NOMO-1 treated with dmso at 0.1 percent for 144 hours (cell line): ENCODE data around the gene ACE.

Experiments used
- DNase-seq: peaks from one replicate; lab custom pipeline; 2025; ENCODE audit not compliant: unreplicated experiment; lab: John Stamatoyannopoulos, UW

The ACE gene

DNA sequence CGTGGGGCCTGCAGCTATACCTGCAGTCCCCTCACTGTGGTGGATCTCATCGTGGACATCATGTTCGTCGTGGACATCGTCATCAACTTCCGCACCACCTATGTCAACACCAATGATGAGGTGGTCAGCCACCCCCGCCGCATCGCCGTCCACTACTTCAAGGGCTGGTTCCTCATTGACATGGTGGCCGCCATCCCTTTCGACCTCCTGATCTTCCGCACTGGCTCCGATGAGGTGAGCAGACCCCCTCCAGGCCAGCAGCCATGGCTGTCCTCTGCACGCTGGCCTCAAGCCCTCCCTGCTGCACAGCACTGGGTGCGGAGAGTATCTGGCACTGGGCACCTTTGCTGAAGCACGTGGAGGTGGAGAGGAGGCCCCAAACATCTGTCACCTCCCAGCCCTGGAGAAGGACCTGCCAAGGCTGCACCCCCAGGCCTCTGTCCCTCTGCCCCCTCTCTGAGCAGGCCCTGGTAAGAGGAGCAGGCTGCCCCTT lies 57.3 kb downstream of the ACE start:
- DNase-seq: no peak

DNA sequence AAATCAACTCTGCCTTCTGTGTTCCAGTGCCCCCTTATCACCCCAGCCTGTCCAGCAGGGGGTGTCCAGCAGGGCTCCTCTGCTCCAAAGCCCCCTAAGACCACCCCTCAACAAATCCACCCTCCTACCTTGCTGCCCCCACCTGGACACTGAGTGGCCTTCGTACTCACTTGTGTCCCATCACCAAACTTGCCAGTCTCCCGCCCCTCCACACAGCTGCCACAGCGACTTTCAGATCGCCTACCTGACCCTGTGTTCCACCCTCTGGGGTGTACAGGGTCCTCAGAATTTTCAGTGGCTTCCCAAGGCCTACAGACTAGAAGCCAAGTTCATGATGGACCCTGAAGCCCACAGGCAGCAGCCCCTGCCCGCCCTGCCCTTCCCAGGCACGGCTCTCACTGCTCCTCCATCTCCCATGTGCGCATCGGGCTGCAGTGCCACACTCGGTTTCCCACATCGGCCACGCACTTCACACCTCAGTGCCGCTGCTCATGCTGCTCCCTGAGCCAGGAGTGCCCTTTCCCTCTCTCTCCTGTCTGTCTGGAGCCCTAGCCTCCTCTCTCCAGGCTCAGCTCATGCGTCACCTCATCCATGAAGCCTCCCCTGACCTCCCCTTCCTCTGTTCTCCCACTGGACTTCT lies 58.1 kb downstream of the ACE start:
- DNase-seq: no peak

DNA sequence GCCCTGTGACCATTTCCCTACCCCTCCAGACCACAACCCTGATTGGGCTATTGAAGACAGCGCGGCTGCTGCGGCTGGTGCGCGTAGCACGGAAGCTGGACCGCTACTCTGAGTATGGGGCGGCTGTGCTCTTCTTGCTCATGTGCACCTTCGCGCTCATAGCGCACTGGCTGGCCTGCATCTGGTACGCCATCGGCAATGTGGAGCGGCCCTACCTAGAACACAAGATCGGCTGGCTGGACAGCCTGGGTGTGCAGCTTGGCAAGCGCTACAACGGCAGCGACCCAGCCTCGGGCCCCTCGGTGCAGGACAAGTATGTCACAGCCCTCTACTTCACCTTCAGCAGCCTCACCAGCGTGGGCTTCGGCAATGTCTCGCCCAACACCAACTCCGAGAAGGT lies 58.8 kb downstream of the ACE start:
- no peak for DNase-seq

DNA sequence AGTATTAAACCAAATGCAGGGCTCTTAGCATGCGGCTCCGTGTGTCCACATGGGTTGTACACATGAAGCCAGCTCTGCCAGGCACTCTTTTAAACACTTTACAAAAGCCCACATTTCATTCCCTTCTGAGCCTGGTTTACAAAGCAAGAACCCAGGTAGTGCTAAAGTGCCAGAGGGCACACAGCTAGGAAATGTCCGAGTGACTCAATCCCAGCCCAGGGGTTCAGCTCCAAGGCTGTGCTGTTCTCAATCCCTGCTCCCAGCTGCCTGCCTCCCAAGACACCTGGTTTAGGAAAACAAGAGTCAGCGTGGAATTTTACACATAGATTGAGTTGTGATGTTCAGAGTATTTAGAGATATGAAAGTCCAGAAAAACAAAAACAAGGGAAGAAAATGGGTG lies 60.1 kb downstream of the ACE start:
- no peak for DNase-seq

DNA sequence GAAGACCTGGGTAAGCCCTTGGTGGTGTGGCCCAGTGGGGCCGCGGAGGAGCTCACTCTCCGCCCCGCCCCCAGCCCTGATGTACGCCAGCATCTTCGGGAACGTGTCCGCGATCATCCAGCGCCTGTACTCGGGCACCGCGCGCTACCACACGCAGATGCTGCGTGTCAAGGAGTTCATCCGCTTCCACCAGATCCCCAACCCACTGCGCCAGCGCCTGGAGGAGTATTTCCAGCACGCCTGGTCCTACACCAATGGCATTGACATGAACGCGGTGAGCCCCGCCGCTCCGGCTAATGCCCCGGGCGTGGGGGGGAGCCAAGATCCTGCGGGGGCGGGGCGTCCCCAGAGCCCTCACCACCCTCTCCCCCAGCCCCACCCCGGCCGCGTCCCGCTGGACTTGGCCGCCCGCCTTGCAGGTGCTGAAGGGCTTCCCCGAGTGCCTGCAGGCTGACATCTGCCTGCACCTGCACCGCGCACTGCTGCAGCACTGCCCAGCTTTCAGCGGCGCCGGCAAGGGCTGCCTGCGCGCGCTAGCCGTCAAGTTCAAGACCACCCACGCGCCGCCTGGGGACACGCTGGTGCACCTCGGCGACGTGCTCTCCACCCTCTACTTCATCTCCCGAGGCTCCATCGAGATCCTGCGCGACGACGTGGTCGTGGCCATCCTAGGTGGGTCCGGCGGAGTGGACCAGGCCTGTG lies 61.3 kb downstream of the ACE start:
- no peak for DNase-seq

DNA sequence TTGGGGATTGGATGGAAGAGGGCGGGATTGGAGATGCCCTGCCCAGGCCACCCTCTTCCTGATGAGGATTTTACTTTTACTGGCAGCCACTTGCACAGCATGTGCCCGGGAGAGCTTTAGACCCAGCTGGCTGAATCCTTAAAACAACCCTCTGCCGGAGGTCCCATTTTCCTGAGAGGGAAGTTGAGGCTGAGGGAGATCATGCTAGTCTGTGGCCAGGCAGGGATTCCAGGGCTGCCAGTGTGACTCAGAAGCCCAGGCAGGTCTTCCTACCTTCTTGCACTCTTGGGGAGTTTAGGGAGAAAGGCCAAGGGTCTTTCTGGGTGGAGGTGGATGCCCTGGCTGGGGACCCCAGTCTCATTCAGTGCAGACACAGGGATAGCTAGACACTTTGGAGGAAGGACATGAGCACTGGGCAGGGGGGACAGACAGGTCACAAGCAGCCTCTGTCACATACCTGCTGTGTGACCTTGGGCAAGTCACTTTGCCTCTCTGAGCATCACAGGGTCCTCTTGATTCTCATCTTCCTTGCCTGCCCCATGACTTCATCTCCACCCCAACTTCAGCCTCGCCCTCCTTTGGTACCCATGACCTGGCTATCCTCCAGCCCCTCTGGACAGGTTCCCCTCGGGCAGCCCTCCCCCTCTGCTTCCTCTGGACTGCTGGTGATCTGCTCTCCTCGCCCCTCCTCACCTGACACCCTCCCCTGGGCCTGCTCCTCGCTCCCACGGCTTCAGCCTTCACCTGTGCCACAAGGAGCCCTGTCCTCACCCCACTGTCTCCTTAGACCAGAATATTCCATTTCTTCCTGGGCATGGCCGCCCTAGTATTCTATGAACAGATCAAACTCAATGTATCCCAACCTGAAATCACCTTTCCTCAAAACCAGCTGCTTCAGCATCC lies 62.1 kb downstream of the ACE start:
- no peak for DNase-seq

DNA sequence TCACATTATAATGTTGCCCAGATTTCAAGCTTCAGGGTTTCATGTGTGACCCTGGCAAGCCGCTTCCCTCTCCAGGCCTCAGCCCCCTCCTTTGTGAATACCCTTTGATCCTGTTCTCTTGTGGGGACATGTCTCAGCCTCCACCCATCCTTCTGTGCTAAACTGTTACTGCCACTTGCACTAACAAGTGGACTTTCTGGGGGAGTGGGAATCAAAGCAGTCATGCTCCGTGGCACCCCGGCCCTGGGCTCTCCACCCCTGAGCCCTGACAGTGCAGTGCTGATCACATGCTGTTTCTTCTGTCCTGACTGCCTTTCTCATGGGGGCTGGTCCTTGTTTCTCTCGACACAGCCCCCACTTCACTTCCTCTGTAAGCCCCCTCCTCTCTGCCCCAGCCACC lies 63.7 kb downstream of the ACE start:
- no peak for DNase-seq

DNA sequence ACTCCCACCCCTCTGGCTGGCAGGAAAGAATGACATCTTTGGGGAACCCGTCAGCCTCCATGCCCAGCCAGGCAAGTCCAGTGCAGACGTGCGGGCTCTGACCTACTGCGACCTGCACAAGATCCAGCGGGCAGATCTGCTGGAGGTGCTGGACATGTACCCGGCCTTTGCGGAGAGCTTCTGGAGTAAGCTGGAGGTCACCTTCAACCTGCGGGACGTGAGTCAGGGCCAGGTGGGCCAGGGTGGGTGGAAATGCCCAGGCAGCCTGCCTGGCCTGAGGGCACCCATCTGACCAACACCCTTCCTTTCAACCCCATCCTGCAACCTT lies 65.3 kb downstream of the ACE start:
- DNase-seq: no peak

DNA sequence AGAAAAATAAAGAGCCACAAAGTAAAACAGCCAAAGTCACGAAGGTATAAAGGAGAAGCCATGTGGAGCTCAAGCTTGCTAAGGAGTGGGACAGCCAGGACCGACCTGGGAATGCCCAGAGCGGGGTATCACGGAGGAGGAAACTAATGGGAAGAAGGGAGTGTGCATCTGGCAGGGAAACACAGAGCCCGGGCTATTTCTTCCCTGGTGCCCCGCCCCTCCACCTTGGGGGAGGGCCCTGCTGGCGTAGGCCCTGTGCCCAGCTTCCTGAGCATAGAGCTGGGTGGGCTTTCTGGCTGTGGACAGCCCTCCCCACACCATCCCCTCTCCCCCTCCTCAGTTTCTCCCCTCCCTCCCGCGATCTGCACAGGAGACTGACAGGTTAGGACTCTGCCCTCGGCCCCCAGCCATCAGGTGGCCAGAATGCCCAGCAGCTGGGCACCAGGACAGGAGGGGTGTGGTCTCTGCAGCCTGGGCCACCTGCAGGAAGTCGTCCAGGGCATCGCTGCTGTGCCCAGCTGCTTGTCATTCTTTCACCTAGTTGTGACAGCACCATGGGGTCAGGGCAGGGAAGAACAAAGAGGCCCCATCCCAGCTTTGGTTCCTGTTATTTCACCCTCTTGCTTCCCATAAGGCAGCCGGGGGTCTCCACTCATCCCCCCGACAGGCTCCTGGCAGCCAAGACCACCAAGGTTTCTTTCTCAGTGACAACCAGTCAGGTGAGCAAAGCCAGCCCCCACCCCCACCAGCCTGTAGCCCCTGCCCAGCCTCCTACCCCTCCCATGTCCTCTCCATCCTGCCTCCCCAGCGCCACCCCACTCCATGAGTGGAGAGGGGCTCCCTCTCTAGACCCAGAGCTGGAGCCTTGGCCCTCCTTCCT lies 66.3 kb downstream of the ACE start:
- DNase-seq: no peak

DNA sequence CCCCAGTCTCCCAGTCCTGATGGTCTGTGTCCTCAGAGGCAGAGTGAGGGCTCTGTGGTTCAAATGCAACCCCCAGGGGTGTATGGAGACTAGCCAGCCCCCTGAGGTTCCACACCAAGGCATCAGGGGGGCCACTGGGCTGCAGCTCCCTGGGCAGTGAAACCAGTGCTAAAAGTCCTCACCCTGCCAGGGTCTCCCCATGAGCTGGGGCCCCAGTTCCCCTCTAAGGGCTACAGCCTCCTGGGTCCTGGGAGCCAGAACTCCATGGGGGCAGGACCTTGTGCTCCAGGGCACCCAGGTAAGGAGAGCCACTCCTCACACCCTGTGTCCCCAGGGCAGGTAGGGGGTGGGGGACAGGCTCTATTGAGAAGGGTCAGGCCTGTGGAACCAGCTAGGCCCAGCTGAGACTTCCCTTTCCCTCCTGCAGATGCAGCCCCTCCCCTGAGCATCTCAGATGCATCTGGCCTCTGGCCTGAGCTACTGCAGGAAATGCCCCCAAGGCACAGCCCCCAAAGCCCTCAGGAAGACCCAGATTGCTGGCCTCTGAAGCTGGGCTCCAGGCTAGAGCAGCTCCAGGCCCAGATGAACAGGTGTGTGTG lies 67.1 kb downstream of the ACE start:
- DNase-seq: no peak

DNA sequence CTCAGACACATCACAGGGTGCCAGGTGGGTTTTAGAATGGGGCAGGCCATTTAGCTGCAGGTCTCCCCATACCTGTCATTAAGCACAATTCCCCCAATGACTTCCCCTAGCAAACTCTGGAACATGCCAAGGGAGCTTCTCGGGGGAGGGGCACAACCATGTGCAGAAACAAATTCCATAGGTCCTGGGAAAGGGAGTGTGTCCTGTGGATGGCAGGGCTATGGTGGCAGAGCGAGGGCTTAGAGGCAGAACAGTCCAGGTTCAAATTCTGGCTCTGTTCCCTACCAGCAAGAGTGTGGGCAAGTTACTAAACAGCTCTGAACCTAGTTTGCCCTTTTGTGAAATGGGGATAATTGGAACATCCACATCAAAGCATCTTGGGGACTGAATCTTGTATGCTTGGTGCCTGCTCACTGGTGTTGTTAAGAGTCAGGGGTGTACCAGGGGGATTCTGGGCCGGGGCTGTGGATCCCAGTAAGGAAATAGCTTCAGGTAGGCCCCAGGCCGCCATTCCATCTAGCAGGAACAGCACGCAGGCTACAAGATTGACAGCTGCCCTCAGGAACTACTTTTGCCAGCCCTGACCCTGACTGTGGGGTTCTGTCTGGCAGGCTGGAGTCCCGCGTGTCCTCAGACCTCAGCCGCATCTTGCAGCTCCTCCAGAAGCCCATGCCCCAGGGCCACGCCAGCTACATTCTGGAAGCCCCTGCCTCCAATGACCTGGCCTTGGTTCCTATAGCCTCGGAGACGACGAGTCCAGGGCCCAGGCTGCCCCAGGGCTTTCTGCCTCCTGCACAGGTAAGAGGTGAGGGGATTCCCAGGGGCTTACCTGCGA lies 67.8 kb downstream of the ACE start:
- no peak for DNase-seq

DNA sequence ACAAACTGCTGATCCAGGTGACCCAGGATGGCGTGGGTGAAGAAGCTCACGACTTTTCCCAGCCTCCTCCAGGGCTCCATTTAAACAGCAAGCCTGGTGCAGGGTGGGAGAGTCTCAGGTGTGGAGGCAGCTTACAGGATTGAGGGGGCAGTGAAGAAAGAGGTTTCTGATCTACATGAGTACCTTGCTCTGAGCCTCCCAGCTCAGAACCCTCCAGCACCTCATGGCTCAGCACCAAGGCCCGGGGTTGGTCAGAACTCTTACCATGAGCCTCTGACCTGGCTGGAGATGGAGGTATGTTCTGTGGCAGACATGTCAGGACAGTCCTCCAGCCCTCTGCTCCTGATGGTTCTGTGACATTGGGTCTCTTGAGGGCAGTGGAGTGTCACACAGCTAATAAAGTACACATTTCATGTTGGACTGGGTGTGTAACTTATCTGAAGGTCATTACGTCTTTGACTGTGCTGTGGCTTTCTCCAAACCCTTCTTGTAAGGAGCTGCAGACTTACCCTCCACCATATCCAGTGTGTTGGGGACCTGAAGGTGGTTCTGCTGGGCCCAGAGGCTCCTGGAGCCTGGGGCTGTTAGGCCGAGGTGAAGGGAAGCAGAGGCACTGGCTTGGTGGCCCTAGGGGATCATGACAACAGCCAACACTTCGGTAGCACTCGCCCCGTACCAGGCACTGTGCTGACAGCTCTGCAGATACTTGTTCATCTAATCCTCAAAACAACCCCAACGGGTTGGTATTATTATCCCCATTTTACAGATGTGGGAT lies 69.6 kb downstream of the ACE start:
- no peak for DNase-seq

DNA sequence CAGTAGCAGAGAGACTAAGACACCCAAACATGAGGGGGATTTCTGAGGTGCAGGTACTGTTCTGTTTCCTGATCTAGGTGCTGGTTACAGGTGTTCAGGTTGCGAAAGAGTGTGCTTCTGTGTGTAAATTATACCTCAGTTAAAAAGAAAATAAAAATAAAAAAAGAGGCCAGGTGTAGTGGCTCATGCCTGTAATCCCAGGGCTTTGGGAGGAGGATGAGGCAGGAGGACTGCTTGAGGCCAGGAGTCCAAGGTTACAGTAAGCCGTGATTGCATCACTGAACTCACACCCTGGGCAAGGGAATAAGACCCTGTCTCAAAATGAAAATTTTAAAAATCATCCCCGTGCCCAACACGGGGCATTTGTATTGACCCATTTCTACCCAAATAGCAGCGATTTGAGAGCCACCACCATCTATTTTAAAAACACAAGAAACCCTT lies 70.2 kb downstream of the ACE start:
- DNase-seq: no peak
